ENCODE results near the gene RNF151. TPM values are rescaled to one million over a fixed set of nuclear protein-coding genes. Genes with fewer than 3 reads are reported as not detected.
"Not testable (repeated sequence)": the region's sequence is repeated elsewhere in the genome, so short reads cannot be mapped to it uniquely, and the experiment has no call there.

Gene RNF151
- total RNA-seq, 2 donors from 2014 or later = not detected

DNA sequence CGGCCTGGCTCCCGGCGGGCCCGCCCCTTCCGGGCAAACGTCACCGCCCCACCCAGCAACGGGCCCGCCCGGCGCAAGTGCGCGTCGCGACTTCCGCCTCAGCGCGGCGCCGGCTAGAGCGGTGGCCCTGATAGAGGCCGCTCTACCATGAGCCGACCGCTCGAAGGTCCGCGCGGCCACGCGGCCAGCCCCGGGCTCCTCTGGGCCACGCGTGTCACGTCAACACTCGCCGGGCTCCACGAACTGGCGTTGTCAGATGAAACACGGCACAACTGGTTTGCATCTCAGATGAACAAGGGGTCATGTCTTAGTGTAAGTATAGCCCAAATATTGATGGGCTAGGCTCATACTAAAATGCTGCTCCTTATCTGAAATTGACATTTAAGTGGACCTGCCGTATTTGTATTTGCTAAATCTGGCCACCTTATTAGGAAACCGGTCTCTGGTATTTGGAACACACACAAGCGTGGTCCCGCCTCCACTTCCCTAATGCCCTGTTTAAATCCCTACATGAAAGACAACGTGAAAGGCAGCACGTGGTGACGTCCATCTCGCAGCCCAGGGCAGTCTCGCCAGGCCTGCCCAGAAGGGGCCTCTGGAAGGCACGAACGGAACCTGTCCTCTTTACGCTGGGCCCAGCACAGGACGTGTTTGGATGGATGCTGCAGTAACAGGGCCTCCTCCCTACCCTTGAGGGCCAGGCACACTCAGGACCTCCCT is 43.3 kb downstream of the RNF151 start, which contains the start of gene ZNF598:
Gene ZNF598 (minus strand): TSS at position 31 of the 720 bp plus-strand sequence.
- H3K36me3 ChIP-seq = no peaks in the 10 kb centered on the region
- DNase-seq (ENCODE audit: low spot score) = peak; percentile 73
- H3K27me3 ChIP-seq = no peaks in the 10 kb centered on the region
- H3K4me1 ChIP-seq = peaks cover 0 to 51% of the 10 kb centered on the region in 2 donors
- H3K27ac ChIP-seq = peak within 1 kb of the TSS; percentile 84 to 91
- peak in 1 of 2 donors; percentile 11 for TF ChIP-seq CTCF (IDR thresholded peaks at IDR 0.05)
- no peaks in the 10 kb centered on the region for H3K9me3 ChIP-seq
- H3K4me3 ChIP-seq = peak within 1 kb of the TSS; percentile 92 to 99

- peaks cover 0 to 33% of the 10 kb centered on the region in 2 donors for H3K4me1 ChIP-seq
- H3K4me3 ChIP-seq; H3K9me3 ChIP-seq; DNase-seq (ENCODE audit: low spot score); H3K36me3 ChIP-seq; H3K27me3 ChIP-seq; H3K27ac ChIP-seq: not testable (repeated sequence)
Observed at GRCh38 chr16:2011726-2012125, 45.1 kb downstream of the RNF151 start.

DNA sequence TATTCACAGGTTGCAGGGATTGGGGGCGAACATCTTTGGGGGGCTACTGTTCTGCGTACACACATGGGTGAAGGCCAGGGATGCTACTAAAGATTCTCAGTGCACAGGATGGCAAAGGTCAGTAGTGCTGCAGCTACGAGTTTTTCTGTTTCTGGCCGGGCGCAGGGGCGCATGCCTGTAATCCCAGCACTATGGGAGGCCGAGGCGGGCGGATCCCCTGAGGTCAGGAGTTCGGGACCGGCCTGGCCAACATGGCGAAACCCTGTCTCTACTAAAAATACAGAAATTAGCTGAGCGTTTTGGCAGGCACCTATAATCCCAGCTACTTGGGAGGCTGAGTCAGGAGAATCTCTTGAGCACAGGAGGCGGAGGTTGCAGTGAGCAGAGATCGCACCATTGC is 46.9 kb downstream of the RNF151 start:
- Histone ChIP-seq H3K9me3 (no peaks in the 10 kb centered on the region), H3K27ac (no peak overlapping the region), H3K4me1 (peaks cover 0 to 15% of the 10 kb centered on the region in 2 donors), H3K4me3 (no peak overlapping the region), H3K36me3 (no peaks in the 10 kb centered on the region), H3K27me3 (no peaks in the 10 kb centered on the region)
- DNase-seq (ENCODE audit: low spot score) = no peak
- TF ChIP-seq CTCF (IDR thresholded peaks at IDR 0.05) = no peak

DNA sequence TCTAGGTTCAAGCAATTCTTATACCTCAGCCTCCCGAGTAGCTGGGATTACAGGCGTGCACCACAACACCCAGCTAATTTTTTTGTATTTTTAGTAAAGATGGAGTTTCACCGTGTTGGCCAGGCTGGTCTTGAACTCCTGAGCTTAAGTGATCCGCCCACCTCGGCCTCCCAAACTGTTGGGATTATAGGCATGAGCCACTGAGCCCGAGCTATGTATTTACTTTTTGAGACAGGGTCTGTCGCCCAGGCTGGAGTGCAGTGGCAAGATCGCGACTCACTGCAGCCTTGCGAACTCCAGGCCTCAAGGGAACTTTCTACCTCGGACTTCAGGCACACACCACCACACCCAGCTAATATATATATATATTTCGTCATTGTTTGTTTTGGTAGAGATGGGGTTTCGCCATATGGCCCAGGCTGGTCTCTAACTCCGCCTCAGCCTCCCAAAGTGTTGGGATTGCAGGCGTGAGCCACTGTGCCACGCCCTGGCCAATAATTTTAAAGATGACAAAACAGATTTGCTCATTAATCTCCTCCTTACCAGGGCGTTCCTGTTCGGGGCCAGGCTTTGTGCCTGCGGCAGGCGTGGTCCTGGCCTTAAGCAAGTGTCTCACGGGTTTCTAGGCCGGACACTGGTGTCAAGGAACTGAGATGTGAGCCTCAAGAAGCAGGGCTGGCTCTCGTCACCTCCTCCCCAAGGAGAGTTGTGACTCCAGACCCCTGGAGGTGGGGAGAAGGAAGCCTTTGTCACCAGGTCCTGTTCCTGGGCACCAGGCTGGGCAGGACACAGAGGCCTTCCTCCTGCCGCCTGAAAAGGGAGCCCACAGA is 48.7 kb downstream of the RNF151 start:
- DNase-seq (ENCODE audit: low spot score) = no peak
- no peak for TF ChIP-seq CTCF (IDR thresholded peaks at IDR 0.05)

GRCh38 chr16:2015947-2016208 is 49.2 kb downstream of the RNF151 start:
- no peaks in the 10 kb centered on the region for H3K9me3 ChIP-seq
- H3K4me3 ChIP-seq = no peak overlapping the region
- peaks cover 7 to 9% of the 10 kb centered on the region in 2 donors for H3K27me3 ChIP-seq
- H3K27ac ChIP-seq = no peak overlapping the region
- no peak for DNase-seq (ENCODE audit: low spot score)
- no peak for TF ChIP-seq CTCF (IDR thresholded peaks at IDR 0.05)
- H3K4me1 ChIP-seq = peaks cover 0 to 15% of the 10 kb centered on the region in 2 donors
- H3K36me3 ChIP-seq = no peaks in the 10 kb centered on the region

More for the DNA sequence above, 48.7 kb downstream of the RNF151 start:
- peaks cover 4 to 6% of the 10 kb centered on the region in 2 donors for H3K27me3 ChIP-seq
- H3K4me3 ChIP-seq = no peak overlapping the region
- peaks cover 0 to 14% of the 10 kb centered on the region in 2 donors for H3K4me1 ChIP-seq
- H3K36me3 ChIP-seq = no peaks in the 10 kb centered on the region
- H3K9me3 ChIP-seq = no peaks in the 10 kb centered on the region
- no peak overlapping the region for H3K27ac ChIP-seq

DNA sequence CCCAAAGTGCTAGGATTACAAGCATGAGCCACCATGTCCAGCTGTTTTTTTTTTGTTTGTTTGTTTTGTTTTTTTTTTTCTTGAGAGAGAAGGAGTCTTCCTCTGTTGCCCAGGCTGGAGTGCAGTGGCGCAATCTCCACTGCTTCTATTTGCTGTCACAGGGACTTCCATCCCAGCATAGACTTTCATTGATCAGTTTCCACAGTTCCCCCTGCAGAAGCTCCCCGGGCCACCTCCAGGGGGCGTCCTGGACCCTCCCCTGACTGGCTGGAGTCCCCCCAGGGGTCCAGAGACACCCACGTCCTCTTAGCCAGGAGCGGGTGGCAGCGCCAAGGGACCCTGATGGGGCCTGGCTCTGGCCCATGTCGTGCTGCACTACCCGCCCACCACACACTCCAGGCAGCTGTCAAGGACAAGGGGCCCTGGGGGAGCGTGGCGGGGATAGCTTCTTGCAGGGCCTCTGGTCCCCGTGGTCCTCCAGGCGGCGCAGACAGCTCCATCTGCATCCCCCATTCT is 49.8 kb downstream of the RNF151 start:
- Histone ChIP-seq H3K4me1 (peaks cover 0 to 16% of the 10 kb centered on the region in 2 donors), H3K4me3 (no peak overlapping the region), H3K27me3 (peaks cover 7 to 9% of the 10 kb centered on the region in 2 donors), H3K9me3 (no peaks in the 10 kb centered on the region), H3K36me3 (no peaks in the 10 kb centered on the region), H3K27ac (no peak overlapping the region)
- no peak for DNase-seq (ENCODE audit: low spot score)
- peak; percentile 14 to 28 for TF ChIP-seq CTCF (IDR thresholded peaks at IDR 0.05)

All from right atrium auricular region (tissue), 2 donors.